Measurements from ENCODE around the gene ENTHD1. TPM values are rescaled to one million over a fixed set of nuclear protein-coding genes. Genes with fewer than 3 reads are reported as not detected.

Gene ENTHD1
- total RNA-seq, 1 donor from 2014 or later, result not detected

GRCh38 chr22:39728236-39728860 lies 165.2 kb downstream of the ENTHD1 start:
- Mint-ChIP-seq H3K36me3 (ENCODE audit: unreplicated experiment) (no peaks in the 10 kb centered on the region), H3K27ac (ENCODE audit: unreplicated experiment) (no peak overlapping the region), H3K4me3 (ENCODE audit: unreplicated experiment) (no peak overlapping the region), H3K9me3 (ENCODE audit: unreplicated experiment) (no peaks in the 10 kb centered on the region), H3K27me3 (ENCODE audit: unreplicated experiment) (no peaks in the 10 kb centered on the region), H3K4me1 (ENCODE audit: low read depth, unreplicated experiment) (peaks cover 8% of the 10 kb centered on the region)
- TF ChIP-seq CTCF (IDR thresholded peaks at IDR 0.05; ENCODE audit: partially characterized antibody, unreplicated experiment), result no peak
- no peak for DNase-seq

GRCh38 chr22:39727541-39727940 lies 166.0 kb downstream of the ENTHD1 start:
- H3K27me3 Mint-ChIP-seq (ENCODE audit: unreplicated experiment), result no peaks in the 10 kb centered on the region
- H3K4me1 Mint-ChIP-seq (ENCODE audit: low read depth, unreplicated experiment), result peaks cover 4% of the 10 kb centered on the region
- H3K36me3 Mint-ChIP-seq (ENCODE audit: unreplicated experiment), result no peaks in the 10 kb centered on the region
- H3K27ac Mint-ChIP-seq (ENCODE audit: unreplicated experiment), result no peak overlapping the region
- no peak for TF ChIP-seq CTCF (IDR thresholded peaks at IDR 0.05; ENCODE audit: partially characterized antibody, unreplicated experiment)
- H3K4me3 Mint-ChIP-seq (ENCODE audit: unreplicated experiment), result no peak overlapping the region
- H3K9me3 Mint-ChIP-seq (ENCODE audit: unreplicated experiment), result no peaks in the 10 kb centered on the region
- no peak for DNase-seq

- Mint-ChIP-seq H3K27ac (ENCODE audit: unreplicated experiment) (no peak overlapping the region), H3K9me3 (ENCODE audit: unreplicated experiment) (no peaks in the 10 kb centered on the region), H3K27me3 (ENCODE audit: unreplicated experiment) (no peaks in the 10 kb centered on the region), H3K36me3 (ENCODE audit: unreplicated experiment) (no peaks in the 10 kb centered on the region), H3K4me3 (ENCODE audit: unreplicated experiment) (no peak overlapping the region), H3K4me1 (ENCODE audit: low read depth, unreplicated experiment) (no peaks in the 10 kb centered on the region)
- no peak for TF ChIP-seq CTCF (IDR thresholded peaks at IDR 0.05; ENCODE audit: partially characterized antibody, unreplicated experiment)
- no peak for DNase-seq
These were observed 168.1 kb downstream of the ENTHD1 start for GRCh38 chr22:39725351-39726035.

GRCh38 chr22:39724857-39725256 lies 168.7 kb downstream of the ENTHD1 start:
- DNase-seq, result no peak
- Mint-ChIP-seq H3K27me3 (ENCODE audit: unreplicated experiment) (no peaks in the 10 kb centered on the region), H3K27ac (ENCODE audit: unreplicated experiment) (no peak overlapping the region), H3K4me3 (ENCODE audit: unreplicated experiment) (no peak overlapping the region), H3K9me3 (ENCODE audit: unreplicated experiment) (no peaks in the 10 kb centered on the region), H3K4me1 (ENCODE audit: low read depth, unreplicated experiment) (no peaks in the 10 kb centered on the region), H3K36me3 (ENCODE audit: unreplicated experiment) (no peaks in the 10 kb centered on the region)
- TF ChIP-seq CTCF (IDR thresholded peaks at IDR 0.05; ENCODE audit: partially characterized antibody, unreplicated experiment), result no peak

GRCh38 chr22:39724390-39724789 lies 169.2 kb downstream of the ENTHD1 start:
- DNase-seq, result no peak
- no peak overlapping the region for H3K27ac Mint-ChIP-seq (ENCODE audit: unreplicated experiment)
- H3K4me1 Mint-ChIP-seq (ENCODE audit: low read depth, unreplicated experiment), result no peaks in the 10 kb centered on the region
- H3K36me3 Mint-ChIP-seq (ENCODE audit: unreplicated experiment), result no peaks in the 10 kb centered on the region
- H3K27me3 Mint-ChIP-seq (ENCODE audit: unreplicated experiment), result no peaks in the 10 kb centered on the region
- no peaks in the 10 kb centered on the region for H3K9me3 Mint-ChIP-seq (ENCODE audit: unreplicated experiment)
- no peak overlapping the region for H3K4me3 Mint-ChIP-seq (ENCODE audit: unreplicated experiment)
- no peak for TF ChIP-seq CTCF (IDR thresholded peaks at IDR 0.05; ENCODE audit: partially characterized antibody, unreplicated experiment)

Measured in glutamatergic neuron (in vitro differentiated cells).